Endothelial cell of umbilical vein (primary cell): Measurements from ENCODE around the gene SYNGAP1. TPM values are rescaled to one million over a fixed set of nuclear protein-coding genes. Genes with fewer than 3 reads are reported as not detected.

Experiments
- BruUV-seq: library from RNA; stranded (reverse); fragments of 400-500 nt; replicated peaks from 2 replicates; lab custom pipeline; 2021; lab: Mats Ljungman, UMichigan
- CTCF ChIA-PET: fragments of 300-600, 350-600 bp; sonication (Branson Sonifier 250); formaldehyde crosslinking; loops from one replicate; lab custom pipeline; 2021; ENCODE audit warnings: antibody characterized with exemption, inconsistent platforms; lab: Charles Lee
- POLR2A ChIA-PET: fragments of 300-600, 350-600 bp; sonication (Branson Sonifier 250); formaldehyde crosslinking; loops from one replicate; lab custom pipeline; 2021; ENCODE audit warnings: antibody characterized with exemption, inconsistent platforms; lab: Charles Lee
- DNase-seq: peaks from one replicate; pipeline ENCODE4 v3.0.0-alpha.2; 2011; ENCODE audit warnings: low read depth, low spot score
- FAIRE-seq: peaks from 2 replicates; lab custom pipeline; 2011; peaks lifted over from hg19 to GRCh38; lab: Jason Lieb, UNC
- H2AFZ ChIP-seq: 2 replicates; pipeline ENCODE4 v1.6.0; 2012; ENCODE audit warnings: low read depth, low read length, control low read depth, inconsistent platforms
- H3K27ac ChIP-seq: 2 replicates; pipeline ENCODE4 v1.5.1; 2011; ENCODE audit warnings: low read depth, mild to moderate bottlenecking, control low read depth, low read length, moderate library complexity; ENCODE audit not compliant: insufficient read depth
- H3K27me3 ChIP-seq, 2 experiments: 2 replicates each; pipeline versions ENCODE4 v1.6.0 to v1.6.1; 2011; ENCODE audit warnings: low read length in 2 of 2, mixed read lengths in 1 of 2; ENCODE audit not compliant: control insufficient read depth in 2 of 2, insufficient read depth in 2 of 2
- H3K36me3 ChIP-seq, 2 experiments: 2 replicates in 1 of 2; 3 replicates in 1 of 2; pipeline ENCODE4 v1.5.1; 2011; ENCODE audit warnings: low read length in 2 of 2, mild to moderate bottlenecking in 1 of 2, moderate library complexity in 1 of 2; ENCODE audit not compliant: control insufficient read depth in 2 of 2, insufficient read depth in 2 of 2; ENCODE audit errors: extremely low read depth in 1 of 2
- H3K4me1 ChIP-seq: 3 replicates; pipeline ENCODE4 v1.5.1; 2011; ENCODE audit warnings: mild to moderate bottlenecking, low read length; ENCODE audit not compliant: control insufficient read depth, insufficient read depth; ENCODE audit errors: extremely low read depth
- H3K4me2 ChIP-seq: 2 replicates; pipeline ENCODE4 v1.6.1; 2011; ENCODE audit warnings: low read length, control low read depth, mixed read lengths; ENCODE audit not compliant: insufficient read depth
- H3K4me3 ChIP-seq, 3 experiments: fragments of 200-600 bp in 1 of 3; sonication (generic), shearing (Covaris generic) in 1 of 3; replicated peaks in 1 of 3; 2 replicates each; pipeline ENCODE4 v1.5.1; 2011 to 2016; ENCODE audit warnings: control low read depth in 3 of 3, low read length in 3 of 3, mild to moderate bottlenecking in 2 of 3, inconsistent platforms in 1 of 3, low read depth in 1 of 3, moderate library complexity in 1 of 3; ENCODE audit not compliant: insufficient read depth in 1 of 3
- H3K79me2 ChIP-seq: 2 replicates; pipeline ENCODE4 v1.6.0; 2012; ENCODE audit warnings: low read length, inconsistent platforms; ENCODE audit not compliant: control insufficient read depth, insufficient read depth
- H3K9ac ChIP-seq: replicated peaks from 2 replicates; pipeline ENCODE3; 2011; ENCODE audit warnings: low read length, control low read depth; ENCODE audit not compliant: insufficient read depth; ENCODE audit errors: extremely low read depth
- H3K9me1 ChIP-seq: replicated peaks from 3 replicates; pipeline ENCODE4 v1.6.0; 2011; ENCODE audit warnings: mild to moderate bottlenecking, low read length; ENCODE audit not compliant: control insufficient read depth, insufficient read depth; ENCODE audit errors: extremely low read depth
- H3K9me3 ChIP-seq: replicated peaks from 2 replicates; pipeline ENCODE4 v1.5.1; 2012; ENCODE audit warnings: low read length, inconsistent platforms; ENCODE audit not compliant: control insufficient read depth, insufficient read depth
- H4K20me1 ChIP-seq: replicated peaks from 2 replicates; pipeline ENCODE3; 2011; ENCODE audit warnings: mild to moderate bottlenecking, low read length; ENCODE audit not compliant: control insufficient read depth, insufficient read depth; ENCODE audit errors: extremely low read depth
- EZH2 ChIP-seq: IDR thresholded peaks from 2 replicates; pipeline ENCODE4 v1.6.1; 2012; ENCODE audit warnings: borderline replicate concordance, low read depth, mild to moderate bottlenecking, moderate library complexity, low read length, inconsistent platforms; ENCODE audit not compliant: severe bottlenecking
- FOS ChIP-seq: IDR thresholded peaks from 2 replicates; pipeline ENCODE4 v1.6.1; 2011; ENCODE audit warnings: mild to moderate bottlenecking, low read length, moderate library complexity, borderline replicate concordance; ENCODE audit not compliant: insufficient read depth
- GATA2 ChIP-seq: IDR thresholded peaks from 2 replicates; pipeline ENCODE4 v1.7.0; 2011; ENCODE audit warnings: low read depth, mild to moderate bottlenecking, moderate library complexity, mixed read lengths, low read length; ENCODE audit not compliant: insufficient read length, insufficient read depth
- JUN ChIP-seq: IDR thresholded peaks from 2 replicates; pipeline ENCODE4 v1.6.1; 2011; ENCODE audit warnings: borderline replicate concordance, low read depth; ENCODE audit not compliant: insufficient read length, insufficient read depth
- MYC ChIP-seq: IDR thresholded peaks from one replicate; pipeline ENCODE4 v1.6.1; 2011; ENCODE audit warnings: mild to moderate bottlenecking, low read depth, low read length
- POLR2A ChIP-seq: IDR thresholded peaks from 2 replicates; pipeline ENCODE4 v1.6.1; 2012; ENCODE audit warnings: low read depth, mild to moderate bottlenecking, control low read depth, low read length
- POLR2AphosphoS5 ChIP-seq: IDR thresholded peaks from 2 replicates; pipeline ENCODE4 v1.6.1; 2012; ENCODE audit warnings: low read depth, mild to moderate bottlenecking, control low read depth, low read length, moderate library complexity; ENCODE audit not compliant: insufficient read depth
- dilution Hi-C: fragments of 300-500 bp; cut with MboI; formaldehyde crosslinking; loops from one replicate; pipeline ENCODE4 v1.15.0; 2019; ENCODE audit warnings: low sequenced_read_pairs; ENCODE audit not compliant: extremely low pct_ligation_motif_present
- intact Hi-C: fragments of 100-400 bp; cut with micrococcal nuclease; formaldehyde crosslinking; loops from one replicate; pipeline ENCODE4 v1.10.0; 2022
- polyA plus RNA-seq, 4 experiments: library from polyadenylated mRNA; depleted of rRNA in 3 of 4; stranded (reverse) in 3 of 4; unstranded in 1 of 4; fragments of >200 nt; gene quantifications; 2 replicates each; pipeline versions ENCODE4 v1.2.1 to v1.2.3, GENCODE V29; 2011 to 2012; ENCODE audit warnings: missing spikeins in 1 of 4
- total RNA-seq: library from RNA; stranded (reverse); gene quantifications from 2 replicates; pipeline ENCODE4 v1.2.3, GENCODE V29; 2021
- TF ChIP-seq, protein P1 (sequence below): IDR thresholded peaks from 2 replicates; pipeline ENCODE4 v1.6.1; 2011; ENCODE audit not compliant: insufficient read depth, insufficient read length
- TF ChIP-seq, protein P2 (sequence below), 2 donors: IDR thresholded peaks; 1 replicate in 1 of 2; 2 replicates in 1 of 2; pipeline ENCODE4 v1.5.1; 2011; ENCODE audit warnings: low read length in 2 of 2, mild to moderate bottlenecking in 2 of 2, moderate library complexity in 2 of 2, control low read depth in 1 of 2, inconsistent platforms in 1 of 2, low read depth in 1 of 2; ENCODE audit not compliant: insufficient read depth in 1 of 2; ENCODE audit errors: extremely low read depth in 1 of 2

SYNGAP1 gene
- total and polyA plus RNA-seq, 2 donors (not counting 3 experiments of a cell fraction or from before 2014, with no cell fraction given) = 7.3 to 15.1 TPM

DNA sequence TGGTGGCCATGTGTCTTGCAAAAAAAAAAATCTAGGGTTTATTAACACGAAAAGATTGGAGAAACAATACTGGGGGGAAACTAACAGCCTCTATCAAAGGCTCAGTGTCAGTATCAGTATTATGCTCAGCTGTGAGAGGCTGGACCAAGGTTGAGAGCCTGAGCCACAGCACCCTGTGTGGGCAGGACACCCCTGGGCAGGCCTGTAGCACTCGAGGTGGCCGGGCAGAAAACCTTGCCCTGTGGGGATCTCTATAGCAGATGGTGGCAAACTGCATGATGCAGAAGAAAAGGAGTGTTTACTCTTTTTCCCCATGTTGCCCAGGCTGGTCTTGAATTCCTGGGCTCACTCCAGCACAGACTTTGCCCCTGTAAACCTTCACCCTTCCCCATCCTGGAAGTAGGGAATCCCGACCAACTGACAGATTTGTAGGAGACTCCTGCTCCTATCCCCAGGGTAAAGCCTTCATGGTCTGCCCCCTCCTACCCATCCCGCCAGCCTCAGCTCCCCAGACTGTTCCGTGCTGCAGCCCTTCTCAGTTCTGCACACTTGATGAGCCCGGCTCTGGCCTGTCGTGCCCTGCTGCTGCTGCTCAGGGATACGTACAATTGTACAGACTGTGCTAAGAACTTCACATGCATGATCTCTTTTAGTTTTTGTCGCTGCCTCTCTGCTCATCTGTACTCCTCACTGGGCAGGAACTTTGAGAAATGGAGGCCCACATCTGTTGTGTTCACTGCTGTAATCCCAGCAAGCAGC, 36.3 kb upstream of the SYNGAP1 start:
- Histone ChIP-seq H3K4me1 (no peaks in the 10 kb centered on the region), H4K20me1 (no peaks in the 10 kb centered on the region), H3K9me3 (no peaks in the 10 kb centered on the region), H3K4me3 (no peak overlapping the region), H3K9me1 (no peaks in the 10 kb centered on the region), H3K9ac (no peak overlapping the region), H3K27me3 (no peaks in the 10 kb centered on the region), H3K27ac (no peak overlapping the region), H3K4me2 (no peak overlapping the region), H3K36me3 (no peaks in the 10 kb centered on the region), H2AFZ (no peak overlapping the region), H3K79me2 (no peaks in the 10 kb centered on the region)
- CTCF ChIA-PET = no interaction called here
- POLR2A ChIA-PET = no interaction called here
- dilution Hi-C loops = no loop called here
- DNase-seq (no peak), FAIRE-seq (no peak)
- intact Hi-C loops = no loop called here
- no TSS peak for BruUV-seq
- TF ChIP-seq GATA2 = no peak
- no peak for TF ChIP-seq JUN
- TF ChIP-seq, protein P1, sequence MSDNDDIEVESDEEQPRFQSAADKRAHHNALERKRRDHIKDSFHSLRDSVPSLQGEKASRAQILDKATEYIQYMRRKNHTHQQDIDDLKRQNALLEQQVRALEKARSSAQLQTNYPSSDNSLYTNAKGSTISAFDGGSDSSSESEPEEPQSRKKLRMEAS = no peak
- TF ChIP-seq, protein P2, sequence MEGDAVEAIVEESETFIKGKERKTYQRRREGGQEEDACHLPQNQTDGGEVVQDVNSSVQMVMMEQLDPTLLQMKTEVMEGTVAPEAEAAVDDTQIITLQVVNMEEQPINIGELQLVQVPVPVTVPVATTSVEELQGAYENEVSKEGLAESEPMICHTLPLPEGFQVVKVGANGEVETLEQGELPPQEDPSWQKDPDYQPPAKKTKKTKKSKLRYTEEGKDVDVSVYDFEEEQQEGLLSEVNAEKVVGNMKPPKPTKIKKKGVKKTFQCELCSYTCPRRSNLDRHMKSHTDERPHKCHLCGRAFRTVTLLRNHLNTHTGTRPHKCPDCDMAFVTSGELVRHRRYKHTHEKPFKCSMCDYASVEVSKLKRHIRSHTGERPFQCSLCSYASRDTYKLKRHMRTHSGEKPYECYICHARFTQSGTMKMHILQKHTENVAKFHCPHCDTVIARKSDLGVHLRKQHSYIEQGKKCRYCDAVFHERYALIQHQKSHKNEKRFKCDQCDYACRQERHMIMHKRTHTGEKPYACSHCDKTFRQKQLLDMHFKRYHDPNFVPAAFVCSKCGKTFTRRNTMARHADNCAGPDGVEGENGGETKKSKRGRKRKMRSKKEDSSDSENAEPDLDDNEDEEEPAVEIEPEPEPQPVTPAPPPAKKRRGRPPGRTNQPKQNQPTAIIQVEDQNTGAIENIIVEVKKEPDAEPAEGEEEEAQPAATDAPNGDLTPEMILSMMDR (IDR thresholded peaks at IDR 0.05; ENCODE audit: extremely low read depth in 1 of 2, insufficient read depth in 1 of 2, low read depth in 1 of 2, low read length in 2 of 2) = no peak
- TF ChIP-seq FOS = no peak
- TF ChIP-seq POLR2A = no peak
- TF ChIP-seq EZH2 = no peak
- TF ChIP-seq MYC = no peak
- TF ChIP-seq POLR2AphosphoS5 = no peak
